Activated naive CD4-positive, alpha-beta T cell treated with anti-CD3 and anti-CD28 coated beads, Interleukin-2, amount 50 U/mL, for 72 hours (primary cell): Measurements from ENCODE around the gene RNF145. TPM values are rescaled to one million over a fixed set of nuclear protein-coding genes. Genes with fewer than 3 reads are reported as not detected.
A peak's percentile ranks its signal among the peaks of the same experiment; 100 is the strongest.
"Not testable (repeated sequence)": the region's sequence is repeated elsewhere in the genome, so short reads cannot be mapped to it uniquely, and the experiment has no call there.

Source experiments
- ATAC-seq, 2 donors: fragments of 150-1000 bp; cut with Tn5 transposase; 2 replicates each; pipeline ENCODE4 v1.10.0; 2021; ENCODE audit warnings: mild to moderate bottlenecking in 2 of 2, moderate library complexity in 2 of 2
- DNase-seq, 2 donors: peaks; one replicate each; pipeline ENCODE4 v3.0.0; 2021 to 2022; ENCODE audit warnings: low spot score in 2 of 2
- H3K27ac Mint-ChIP-seq, 2 donors: one replicate each; pipeline ENCODE4 v1.8.0; 2022; ENCODE audit warnings: mild to moderate bottlenecking in 2 of 2, mixed read lengths in 2 of 2
- H3K36me3 Mint-ChIP-seq, 2 donors: one replicate each; pipeline ENCODE4 v1.8.0; 2022; ENCODE audit warnings: mixed read lengths in 2 of 2
- H3K9me3 Mint-ChIP-seq, 2 donors: one replicate each; pipeline ENCODE4 v1.8.0; 2022; ENCODE audit warnings: mixed read lengths in 2 of 2
- total RNA-seq, 2 donors: library from RNA; stranded (reverse); gene quantifications; one replicate each; pipeline ENCODE4 v1.2.3, GENCODE V29; 2022

The RNF145 gene
- 10 to 100 TPM; 56.2 to 73.0 TPM for total RNA-seq

- Mint-ChIP-seq H3K9me3 (no peaks in the 10 kb centered on the region), H3K27ac (peak within 1 kb of the TSS; percentile 98 to 99), H3K36me3 (peaks cover 31 to 34% of the 10 kb centered on the region in 2 donors)
- DNase-seq (peak; percentile 93 to 94), ATAC-seq (peak; percentile 77 to 82)
Observed at GRCh38 chr5:159209438-159210209, at the start of gene RNF145. RNF145 (minus strand) TSS chr5:159209553; CDS start chr5:159203617, 5,936 bp downstream.

DNA sequence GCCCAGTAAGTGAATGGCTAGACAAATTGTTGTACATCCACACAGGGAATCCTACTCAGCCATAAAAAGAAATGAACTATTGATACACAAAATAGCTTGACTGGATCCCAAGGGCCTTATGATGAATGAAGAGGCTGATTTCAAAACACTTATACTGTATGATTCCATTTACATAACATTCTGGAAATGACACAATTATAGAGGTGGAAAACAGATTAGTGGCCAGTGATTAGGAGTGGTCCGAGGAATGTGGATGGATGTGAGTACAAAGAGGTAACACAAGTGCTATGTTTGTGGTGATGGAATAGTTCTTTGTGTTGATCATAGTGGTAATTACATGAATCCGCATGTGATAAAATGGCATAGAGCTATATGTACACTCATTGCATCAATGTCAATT lies 49.0 kb upstream of the RNF145 start:
- ATAC-seq, result no peak
- H3K36me3 Mint-ChIP-seq, result peaks cover 5 to 8% of the 10 kb centered on the region in 2 donors

DNA sequence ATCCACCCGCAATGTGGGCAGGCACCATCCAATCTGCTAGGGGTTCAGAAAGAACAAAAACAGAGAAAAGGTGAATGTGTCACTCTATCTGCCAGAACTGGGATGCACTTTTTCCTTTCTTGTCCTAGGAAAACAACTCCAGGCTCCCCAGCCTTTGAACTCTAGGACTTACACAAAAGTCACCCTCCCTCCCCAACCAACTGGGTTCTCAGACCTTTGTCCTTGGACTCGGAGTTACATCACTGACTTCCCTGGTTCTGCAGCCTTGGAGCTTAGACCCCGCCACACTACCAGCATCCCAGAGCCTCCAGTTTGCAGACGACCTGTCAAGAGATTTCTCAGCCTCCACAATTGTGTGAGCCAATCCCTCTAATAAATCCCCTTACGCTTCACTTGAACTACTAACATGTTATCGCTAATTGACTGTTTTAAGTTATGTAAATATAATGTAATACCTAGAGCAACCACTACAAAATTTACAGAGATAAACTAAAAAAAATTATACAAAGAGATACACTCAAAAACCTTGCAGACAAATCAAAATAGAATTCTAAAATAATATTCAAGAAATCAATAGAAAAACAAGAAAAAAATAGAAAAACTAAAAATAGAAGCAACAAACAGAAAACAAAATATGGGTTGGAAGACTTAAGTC lies 48.4 kb upstream of the RNF145 start:
- DNase-seq (no peak), ATAC-seq (no peak)
- H3K27ac Mint-ChIP-seq, result no peak overlapping the region
- peaks cover 3% of the 10 kb centered on the region in 2 donors for H3K36me3 Mint-ChIP-seq
- H3K9me3 Mint-ChIP-seq, result peaks cover 3 to 11% of the 10 kb centered on the region in 2 donors

More for the DNA sequence above, 49.0 kb upstream of the RNF145 start:
- no peak overlapping the region for H3K27ac Mint-ChIP-seq
- DNase-seq, result no peak
- H3K9me3 Mint-ChIP-seq, result peaks cover 3 to 11% of the 10 kb centered on the region in 2 donors

- ATAC-seq, result no peak
- Mint-ChIP-seq H3K27ac (no peak overlapping the region), H3K9me3 (peaks cover 2 to 11% of the 10 kb centered on the region in 2 donors), H3K36me3 (no peaks in the 10 kb centered on the region)
- no peak for DNase-seq
Observed at GRCh38 chr5:159257007-159257406, 47.7 kb upstream of the RNF145 start.

GRCh38 chr5:159252195-159252594 lies 42.8 kb upstream of the RNF145 start:
- Mint-ChIP-seq H3K9me3 (no peaks in the 10 kb centered on the region), H3K36me3 (no peaks in the 10 kb centered on the region), H3K27ac (no peak overlapping the region)
- DNase-seq (no peak), ATAC-seq (peak in 1 of 2 donors; percentile 70)

DNA sequence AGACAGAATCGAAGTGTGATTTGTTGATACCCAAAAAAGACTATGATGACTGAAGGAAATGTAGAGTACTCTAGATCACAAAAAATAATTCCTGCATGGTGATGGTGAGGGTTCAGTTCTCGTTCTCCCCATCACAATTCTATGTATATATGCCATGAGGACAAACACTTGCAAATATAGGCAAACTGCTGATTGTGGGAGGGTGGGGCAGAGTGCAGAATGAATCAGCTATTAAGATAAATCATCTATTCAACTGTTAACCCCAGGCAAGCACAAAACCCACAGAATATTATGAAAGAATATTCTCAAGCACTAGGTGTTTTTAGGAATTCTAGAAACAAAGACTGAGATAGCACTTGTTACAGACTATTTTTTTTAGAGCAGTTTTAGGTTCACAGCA lies 39.8 kb upstream of the RNF145 start:
- DNase-seq (no peak), ATAC-seq (no peak)
- no peaks in the 10 kb centered on the region for H3K9me3 Mint-ChIP-seq
- H3K36me3 Mint-ChIP-seq, result no peaks in the 10 kb centered on the region
- H3K27ac Mint-ChIP-seq, result no peak overlapping the region

- Mint-ChIP-seq H3K9me3 (no peaks in the 10 kb centered on the region), H3K27ac (peak overlapping the region in 1 of 2 donors; percentile 3), H3K36me3 (no peaks in the 10 kb centered on the region)
- no peak for DNase-seq
- peak in 1 of 2 donors; percentile 39 for ATAC-seq
Observed at GRCh38 chr5:159244890-159245289, 35.5 kb upstream of the RNF145 start.

GRCh38 chr5:159244163-159244562 lies 34.8 kb upstream of the RNF145 start:
- no peak overlapping the region for H3K27ac Mint-ChIP-seq
- H3K36me3 Mint-ChIP-seq, result no peaks in the 10 kb centered on the region
- H3K9me3 Mint-ChIP-seq, result no peaks in the 10 kb centered on the region
- DNase-seq (no peak), ATAC-seq (no peak)

DNA sequence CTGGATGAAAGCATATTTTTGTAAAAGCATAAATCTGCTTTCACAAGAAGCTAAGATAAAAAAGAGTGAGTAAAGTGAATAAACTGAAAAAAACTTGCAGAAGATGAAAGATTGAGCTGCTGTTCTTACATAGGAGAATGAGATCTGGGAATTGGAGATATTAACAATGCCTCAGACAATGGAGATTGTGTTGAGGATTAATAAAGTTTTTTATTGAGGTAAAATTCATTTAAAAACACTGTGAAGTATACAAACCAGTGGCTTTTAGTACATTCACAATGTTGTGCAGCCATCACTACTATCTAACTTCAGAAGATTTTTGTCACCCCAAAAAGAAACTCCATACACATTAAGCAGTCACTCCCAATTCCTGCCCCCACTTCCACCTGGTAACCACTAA lies 34.0 kb upstream of the RNF145 start:
- no peak for DNase-seq
- no peak for ATAC-seq
- H3K27ac Mint-ChIP-seq, result no peak overlapping the region
- H3K9me3 Mint-ChIP-seq, result no peaks in the 10 kb centered on the region
- H3K36me3 Mint-ChIP-seq, result no peaks in the 10 kb centered on the region

- DNase-seq (no peak), ATAC-seq (no peak)
- H3K36me3 Mint-ChIP-seq, result no peaks in the 10 kb centered on the region
- H3K9me3 Mint-ChIP-seq, result no peaks in the 10 kb centered on the region
- H3K27ac Mint-ChIP-seq, result peak overlapping the region in 1 of 2 donors; percentile 27
Observed at GRCh38 chr5:159242656-159243055, 33.3 kb upstream of the RNF145 start.

DNA sequence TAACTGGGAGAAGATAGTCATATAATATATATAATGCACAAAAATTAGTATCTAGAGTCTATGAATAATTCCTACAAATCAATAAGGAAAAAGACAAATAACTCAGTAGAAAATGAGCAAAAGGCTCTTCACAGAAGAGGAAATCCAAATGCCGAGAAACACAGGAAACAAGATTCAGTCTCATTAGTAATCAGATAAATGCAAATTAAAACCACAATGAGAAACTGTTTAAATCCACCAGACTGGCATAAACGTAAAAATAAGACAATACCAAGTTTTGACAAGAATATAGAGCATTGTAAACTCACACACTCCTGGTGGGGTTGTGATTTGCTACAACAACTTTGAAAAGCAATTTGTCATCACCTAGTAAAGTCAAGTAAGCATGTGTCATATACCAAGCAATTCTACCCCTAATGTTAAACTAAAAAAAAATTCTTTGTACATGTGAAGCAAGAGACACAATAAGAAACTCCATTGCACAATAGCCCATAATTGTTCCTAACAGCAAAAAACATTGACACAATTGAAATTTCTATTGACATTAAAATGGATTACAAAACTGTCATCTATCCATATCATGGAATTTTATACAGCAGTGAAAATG lies 32.7 kb upstream of the RNF145 start:
- no peak for DNase-seq
- ATAC-seq, result no peak
- Mint-ChIP-seq H3K27ac (peak overlapping the region; percentile 27 to 58), H3K36me3 (no peaks in the 10 kb centered on the region), H3K9me3 (no peaks in the 10 kb centered on the region)

DNA sequence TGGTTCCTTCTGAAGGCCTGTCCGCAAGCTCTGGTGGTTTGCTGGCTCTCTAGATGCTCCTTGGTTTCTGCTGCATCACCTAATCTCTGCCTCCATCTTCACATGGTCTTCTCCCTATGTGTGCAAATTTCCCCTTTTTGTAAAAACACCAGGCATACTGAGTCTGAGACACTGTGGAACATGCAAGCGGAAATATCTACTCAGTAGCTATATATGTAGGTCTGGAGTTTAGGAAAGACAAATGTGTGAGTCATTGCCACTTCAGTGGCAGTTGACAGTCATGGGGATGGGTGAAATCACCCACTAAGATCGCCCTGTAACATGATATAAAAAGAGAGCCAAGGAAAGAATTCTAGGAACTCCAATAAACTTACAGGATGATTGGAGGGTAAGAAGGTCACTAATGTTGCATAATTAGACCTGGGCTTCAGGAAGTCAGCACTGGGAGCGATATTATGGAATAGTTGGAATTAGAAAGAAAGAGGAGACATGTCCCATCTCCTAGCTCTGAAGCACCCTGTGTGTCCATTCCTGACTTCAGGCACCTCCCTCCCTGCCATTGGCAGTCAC lies 31.0 kb upstream of the RNF145 start:
- Mint-ChIP-seq H3K36me3 (no peaks in the 10 kb centered on the region), H3K9me3 (no peaks in the 10 kb centered on the region), H3K27ac (peak overlapping the region; percentile 25 to 47)
- ATAC-seq (peak; percentile 93 to 96), DNase-seq (no peak)

DNA sequence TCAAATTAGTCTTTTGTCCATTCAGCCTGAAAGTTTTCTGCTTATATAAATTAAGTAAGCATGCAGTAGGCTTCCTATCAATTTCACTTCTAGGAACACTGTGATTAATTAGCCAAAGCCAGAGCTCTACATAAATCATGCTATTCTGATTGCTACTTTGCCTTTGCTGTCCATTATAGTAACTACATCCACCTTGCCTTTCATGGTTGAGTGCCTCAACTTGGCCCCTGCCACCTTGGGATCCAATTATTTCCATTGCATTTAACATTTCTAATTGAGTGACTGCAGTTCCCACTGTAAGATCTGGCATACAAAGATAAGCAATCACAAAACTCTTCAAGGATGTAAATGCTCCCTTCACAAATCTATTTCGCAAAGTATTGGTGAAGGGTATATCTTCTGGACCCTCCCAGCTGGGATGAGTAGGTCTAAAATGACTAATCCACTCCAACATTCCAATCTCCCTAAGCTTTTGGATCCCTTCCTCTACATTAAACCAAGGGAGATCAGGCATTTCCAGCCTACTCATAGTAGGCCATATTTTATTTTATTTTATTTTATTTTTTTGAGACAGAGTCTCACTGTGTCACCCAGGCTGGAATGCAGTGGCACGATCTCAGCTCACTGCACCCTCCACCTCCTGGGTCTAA lies 26.6 kb upstream of the RNF145 start:
- H3K9me3 Mint-ChIP-seq, H3K36me3 Mint-ChIP-seq, ATAC-seq, DNase-seq, H3K27ac Mint-ChIP-seq: not testable (repeated sequence)

- ATAC-seq (no peak), DNase-seq (no peak)
- Mint-ChIP-seq H3K9me3 (no peaks in the 10 kb centered on the region), H3K27ac (no peak overlapping the region), H3K36me3 (no peaks in the 10 kb centered on the region)
Observed at GRCh38 chr5:159231167-159231566, 21.8 kb upstream of the RNF145 start.

GRCh38 chr5:159230657-159231056 lies 21.3 kb upstream of the RNF145 start:
- H3K9me3 Mint-ChIP-seq, result no peaks in the 10 kb centered on the region
- no peak for DNase-seq
- no peak overlapping the region for H3K27ac Mint-ChIP-seq
- ATAC-seq, result no peak
- H3K36me3 Mint-ChIP-seq, result no peaks in the 10 kb centered on the region

DNA sequence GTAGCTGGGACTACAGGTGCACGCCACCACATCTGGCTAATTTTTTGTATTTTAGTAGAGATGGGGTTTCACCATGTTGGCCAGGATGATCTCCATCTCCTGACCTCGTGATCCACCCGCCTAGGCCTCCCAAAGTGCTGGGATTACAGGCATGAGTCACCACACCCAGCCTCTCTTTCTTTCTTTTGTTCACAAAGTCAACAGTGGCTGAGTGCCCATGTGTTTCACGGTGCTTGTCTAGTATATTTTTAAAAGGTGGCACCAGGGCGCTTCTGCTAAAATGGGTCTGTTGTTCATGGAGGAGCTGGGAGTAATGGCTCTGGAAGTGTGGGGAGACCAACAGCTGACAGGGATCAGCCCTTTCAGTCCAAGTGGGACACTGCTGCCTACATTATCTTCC lies 18.7 kb upstream of the RNF145 start:
- not testable (repeated sequence) for H3K9me3 Mint-ChIP-seq, ATAC-seq, H3K36me3 Mint-ChIP-seq, DNase-seq, H3K27ac Mint-ChIP-seq

DNA sequence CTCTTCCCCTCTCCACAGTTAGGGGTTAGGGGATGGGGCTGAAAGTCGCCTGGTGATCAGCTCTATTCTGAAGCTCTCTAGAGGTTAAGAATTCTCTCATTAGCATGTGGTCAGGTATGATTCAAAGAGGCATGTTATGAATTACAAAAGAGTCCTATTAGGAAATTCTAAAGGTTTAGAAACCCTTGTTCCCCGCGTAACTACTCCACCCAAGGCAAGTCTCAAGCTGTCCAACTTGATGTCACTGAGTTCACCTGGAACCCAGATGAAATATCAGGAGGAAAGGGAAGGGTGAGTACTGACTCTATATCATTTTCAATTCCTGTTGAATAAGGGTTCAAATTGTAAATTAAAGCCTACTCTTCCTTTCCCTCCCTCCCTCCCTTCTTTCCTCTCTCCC lies 18.1 kb upstream of the RNF145 start:
- Mint-ChIP-seq H3K9me3 (peaks cover 0 to 5% of the 10 kb centered on the region in 2 donors), H3K27ac (no peak overlapping the region), H3K36me3 (no peaks in the 10 kb centered on the region)
- DNase-seq, result no peak
- ATAC-seq, result no peak
